Activated B cell treated with CpG ODN at 0.5 μM for 24 hours (primary cell): Measurements from ENCODE around the gene RAD51B. TPM values are rescaled to one million over a fixed set of nuclear protein-coding genes. Genes with fewer than 3 reads are reported as not detected.

Experiments used
- ATAC-seq: fragments of 200-7000 bp; cut with Tn5 transposase; one replicate; pipeline ENCODE4 v1.10.0; 2021; ENCODE audit warnings: low read depth, mild to moderate bottlenecking, moderate library complexity
- CTCF ChIA-PET: fragments of 350-600 bp; sonication (Branson Sonifier 250); formaldehyde crosslinking; loops from one replicate; lab custom pipeline; 2021; ENCODE audit warnings: antibody characterized with exemption; lab: Charles Lee
- POLR2A ChIA-PET: fragments of 350-600 bp; sonication (Branson Sonifier 250); formaldehyde crosslinking; loops from one replicate; lab custom pipeline; 2021; ENCODE audit warnings: antibody characterized with exemption; lab: Charles Lee
- DNase-seq: peaks from one replicate; pipeline ENCODE4 v3.0.0; 2022
- H3K27ac Mint-ChIP-seq: one replicate; pipeline ENCODE4 v1.8.0; 2020; ENCODE audit warnings: mixed read lengths
- H3K27me3 Mint-ChIP-seq: one replicate; pipeline ENCODE4 v1.8.0; 2021; ENCODE audit warnings: mixed read lengths
- H3K36me3 Mint-ChIP-seq: one replicate; pipeline ENCODE4 v1.8.0; 2021; ENCODE audit warnings: low read depth, mixed read lengths
- H3K4me1 Mint-ChIP-seq: one replicate; pipeline ENCODE4 v1.8.0; 2021; ENCODE audit warnings: mixed read lengths
- H3K4me3 Mint-ChIP-seq: one replicate; pipeline ENCODE4 v1.8.0; 2020; ENCODE audit warnings: mild to moderate bottlenecking, mixed read lengths
- H3K9me3 Mint-ChIP-seq: one replicate; pipeline ENCODE4 v1.8.0; 2020; ENCODE audit warnings: mixed read lengths
- intact Hi-C: fragments of 100-400 bp; cut with micrococcal nuclease; formaldehyde crosslinking; loops from one replicate; pipeline ENCODE4 v1.15.1; 2024
- total RNA-seq: library from RNA; stranded (reverse); gene quantifications from 2 replicates; pipeline ENCODE4 v1.2.3, GENCODE V29; 2022
- TF ChIP-seq, protein P1 (sequence below): fragments of 200-600 bp; IDR thresholded peaks from one replicate; pipeline ENCODE4 v1.8.0; 2022; ENCODE audit warnings: antibody characterized with exemption, mild to moderate bottlenecking

RAD51B gene
- total RNA-seq, 1 donor from 2014 or later: 53.9 TPM

- no peaks in the 10 kb centered on the region for H3K9me3 Mint-ChIP-seq
- CTCF ChIA-PET: no interaction called here
These were observed 772.2 kb downstream of the RAD51B start for GRCh38 chr14:68591786-68592185.

GRCh38 chr14:68592948-68593556 is 773.5 kb downstream of the RAD51B start:
- CTCF ChIA-PET: no interaction called here
- intact Hi-C loops: no loop called here
- Mint-ChIP-seq H3K4me1 (peaks cover 22% of the 10 kb centered on the region), H3K4me3 (no peak overlapping the region), H3K9me3 (peaks cover 2% of the 10 kb centered on the region), H3K27me3 (no peaks in the 10 kb centered on the region), H3K27ac (peak overlapping the region; percentile 62), H3K36me3 (no peaks in the 10 kb centered on the region)
- TF ChIP-seq, protein P1, sequence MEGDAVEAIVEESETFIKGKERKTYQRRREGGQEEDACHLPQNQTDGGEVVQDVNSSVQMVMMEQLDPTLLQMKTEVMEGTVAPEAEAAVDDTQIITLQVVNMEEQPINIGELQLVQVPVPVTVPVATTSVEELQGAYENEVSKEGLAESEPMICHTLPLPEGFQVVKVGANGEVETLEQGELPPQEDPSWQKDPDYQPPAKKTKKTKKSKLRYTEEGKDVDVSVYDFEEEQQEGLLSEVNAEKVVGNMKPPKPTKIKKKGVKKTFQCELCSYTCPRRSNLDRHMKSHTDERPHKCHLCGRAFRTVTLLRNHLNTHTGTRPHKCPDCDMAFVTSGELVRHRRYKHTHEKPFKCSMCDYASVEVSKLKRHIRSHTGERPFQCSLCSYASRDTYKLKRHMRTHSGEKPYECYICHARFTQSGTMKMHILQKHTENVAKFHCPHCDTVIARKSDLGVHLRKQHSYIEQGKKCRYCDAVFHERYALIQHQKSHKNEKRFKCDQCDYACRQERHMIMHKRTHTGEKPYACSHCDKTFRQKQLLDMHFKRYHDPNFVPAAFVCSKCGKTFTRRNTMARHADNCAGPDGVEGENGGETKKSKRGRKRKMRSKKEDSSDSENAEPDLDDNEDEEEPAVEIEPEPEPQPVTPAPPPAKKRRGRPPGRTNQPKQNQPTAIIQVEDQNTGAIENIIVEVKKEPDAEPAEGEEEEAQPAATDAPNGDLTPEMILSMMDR: no peak
- POLR2A ChIA-PET: interaction anchor here (1.3 to 2.3 kb wide), 2 partner anchors 80 to 89 kb away, joined by 4 to 5 read pairs; no protein-coding TSS in a partner anchor
- DNase-seq (no peak), ATAC-seq (no peak)

More at GRCh38 chr14:68591786-68592185, 772.2 kb downstream of the RAD51B start:
- H3K36me3 Mint-ChIP-seq: no peaks in the 10 kb centered on the region
- DNase-seq (no peak), ATAC-seq (no peak)
- intact Hi-C loops: no loop called here
- no peaks in the 10 kb centered on the region for H3K27me3 Mint-ChIP-seq
- POLR2A ChIA-PET: interaction anchor here (0.5 kb wide), 1 partner anchor 197 kb away, joined by 3 read pairs; no protein-coding TSS in a partner anchor
- H3K4me1 Mint-ChIP-seq: peaks cover 22% of the 10 kb centered on the region
- no peak overlapping the region for H3K4me3 Mint-ChIP-seq
- H3K27ac Mint-ChIP-seq: no peak overlapping the region
- TF ChIP-seq, protein P1: no peak

DNA sequence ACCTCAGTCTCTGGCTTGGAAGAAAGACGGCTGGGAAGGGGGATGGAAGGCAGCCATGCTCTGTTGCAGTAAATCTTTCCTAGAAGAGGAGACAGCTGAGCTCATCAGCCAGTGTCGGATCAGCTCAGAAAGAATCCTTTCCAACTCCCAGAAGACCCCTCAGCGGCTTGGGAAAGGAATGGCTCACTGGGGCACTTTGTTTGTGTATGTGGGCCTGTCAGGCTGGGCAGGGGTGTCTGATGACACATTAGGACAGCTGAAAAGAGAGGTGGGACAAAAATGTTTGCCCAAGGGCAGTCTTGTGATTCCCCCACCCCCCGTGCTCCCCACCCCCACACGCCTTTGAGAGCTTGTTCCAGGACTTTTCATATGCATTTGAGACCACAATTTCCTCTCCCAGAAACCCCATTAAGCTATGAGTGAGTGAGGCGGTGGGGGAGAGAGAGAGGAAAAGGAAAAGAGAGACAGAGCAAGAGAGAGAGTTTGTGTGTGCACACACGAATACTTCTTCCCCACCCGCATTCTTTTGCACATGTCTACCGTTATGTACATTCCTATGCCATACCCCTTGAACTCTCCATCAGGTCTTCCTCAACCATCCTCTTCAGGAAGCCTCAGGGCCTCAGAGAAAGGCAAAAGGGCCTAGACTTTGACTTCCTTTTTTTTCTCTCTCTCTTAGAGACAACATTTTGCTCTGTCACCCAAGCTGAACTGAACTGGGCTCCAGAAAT is 774.4 kb downstream of the RAD51B start:
- CTCF ChIA-PET: interaction anchor here (0.7 kb wide), 1 partner anchor 60 kb away, joined by 3 read pairs; no protein-coding TSS in a partner anchor
- DNase-seq: no peak
- peak overlapping the region; percentile 64 for H3K4me3 Mint-ChIP-seq
- no peaks in the 10 kb centered on the region for H3K27me3 Mint-ChIP-seq
- TF ChIP-seq, protein P1: no peak
- POLR2A ChIA-PET: interaction anchor here (0.6 to 2.3 kb wide), 6 partner anchors 80 to 202 kb away, joined by 3 to 7 read pairs (median 4); partner anchors contain the start of gene ZFP36L1
- intact Hi-C loops: no loop called here
- peak; percentile 78 for ATAC-seq
- H3K9me3 Mint-ChIP-seq: peaks cover 2% of the 10 kb centered on the region
- no peaks in the 10 kb centered on the region for H3K36me3 Mint-ChIP-seq
- H3K27ac Mint-ChIP-seq: peak overlapping the region; percentile 92
- H3K4me1 Mint-ChIP-seq: peaks cover 22% of the 10 kb centered on the region

GRCh38 chr14:68594737-68595380 is 775.3 kb downstream of the RAD51B start:
- ChIA-PET POLR2A (interaction anchor here (1.4 to 2.3 kb wide), 4 partner anchors 81 to 201 kb away, joined by 4 to 7 read pairs (median 6); partner anchors contain the start of gene ZFP36L1), CTCF (interaction anchor here (0.7 kb wide), 1 partner anchor 61 kb away, joined by 3 read pairs; no protein-coding TSS in a partner anchor)
- intact Hi-C loops: no loop called here
- peaks cover 2% of the 10 kb centered on the region for H3K9me3 Mint-ChIP-seq
- peak overlapping the region; percentile 92 for H3K27ac Mint-ChIP-seq
- DNase-seq (no peak), ATAC-seq (no peak)
- H3K4me1 Mint-ChIP-seq: peaks cover 22% of the 10 kb centered on the region
- TF ChIP-seq, protein P1: no peak
- no peaks in the 10 kb centered on the region for H3K27me3 Mint-ChIP-seq
- no peaks in the 10 kb centered on the region for H3K36me3 Mint-ChIP-seq
- H3K4me3 Mint-ChIP-seq: no peak overlapping the region
